Ectodermal cell (in vitro differentiated cells): ENCODE measurements around the gene ABCA4.

Experiments
- H3K27ac ChIP-seq: 2 replicates; pipeline ENCODE4 v1.7.0; 2013; ENCODE audit warnings: mild to moderate bottlenecking, low read depth, low read length; ENCODE audit not compliant: insufficient read depth, poor library complexity, severe bottlenecking
- H3K27me3 ChIP-seq: 2 replicates; pipeline ENCODE4 v1.7.0; 2013; ENCODE audit warnings: mild to moderate bottlenecking, low read length; ENCODE audit not compliant: insufficient read depth, control insufficient read depth, poor library complexity, severe bottlenecking
- H3K36me3 ChIP-seq: one replicate; pipeline ENCODE4 v1.7.0; 2013; ENCODE audit warnings: low read length; ENCODE audit not compliant: control insufficient read depth, insufficient read depth
- H3K4me1 ChIP-seq: one replicate; pipeline ENCODE4 v1.7.0; 2013; ENCODE audit warnings: low read length; ENCODE audit not compliant: control insufficient read depth, insufficient read depth
- H3K4me3 ChIP-seq: 2 replicates; pipeline ENCODE4 v1.7.0; 2013; ENCODE audit warnings: low read depth, low read length, control low read depth; ENCODE audit not compliant: insufficient read depth
- H3K9me3 ChIP-seq: 2 replicates; pipeline ENCODE4 v1.7.0; 2013; ENCODE audit warnings: mild to moderate bottlenecking, low read length, moderate library complexity; ENCODE audit not compliant: control insufficient read depth
- WGBS, 2 experiments: methylation state at CpG; one replicate each; pipeline ENCODE4 v1.1.7; 2013; ENCODE audit warnings: missing lambda C conversion rate in 2 of 2; 5-methylcytosine and 5-hydroxymethylcytosine counted together

Gene ABCA4

DNA sequence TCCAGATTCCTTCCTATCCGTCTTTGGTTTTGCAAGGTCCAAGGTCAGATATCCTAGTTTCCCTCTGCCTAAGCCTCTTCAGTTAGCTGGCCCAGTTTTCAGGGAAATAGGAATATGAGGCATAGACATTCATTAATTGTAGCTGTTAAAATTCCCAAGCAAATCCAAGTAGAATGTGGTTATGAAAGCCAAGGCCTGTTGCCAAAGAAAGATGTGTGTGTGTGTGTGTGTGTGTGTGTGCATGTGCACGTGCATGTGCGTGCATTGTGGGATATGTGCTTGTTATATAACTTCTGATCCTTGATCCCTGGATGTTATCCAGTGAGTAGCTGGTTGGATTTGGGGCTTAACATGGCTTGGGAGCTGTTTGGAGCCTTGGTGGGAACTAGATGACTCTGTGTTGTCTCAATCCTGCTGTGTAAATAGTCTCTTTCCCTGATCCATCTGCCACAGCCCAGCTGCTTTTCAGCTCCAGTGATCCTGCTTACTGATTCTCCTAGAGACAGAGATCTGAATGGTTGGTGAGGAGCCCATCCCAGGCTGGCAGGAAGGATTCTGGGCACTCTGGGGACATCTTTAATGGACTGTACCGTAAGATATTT lies 141.1 kb downstream of the ABCA4 start:
- Histone ChIP-seq H3K27ac (no peak overlapping the region), H3K4me3 (no peak overlapping the region), H3K36me3 (no peaks in the 10 kb centered on the region), H3K27me3 (no peaks in the 10 kb centered on the region), H3K9me3 (no peaks in the 10 kb centered on the region), H3K4me1 (no peaks in the 10 kb centered on the region)
- WGBS, 2 experiments = 86 to 92% methylated on average over 4 of the region's 4 CpGs

DNA sequence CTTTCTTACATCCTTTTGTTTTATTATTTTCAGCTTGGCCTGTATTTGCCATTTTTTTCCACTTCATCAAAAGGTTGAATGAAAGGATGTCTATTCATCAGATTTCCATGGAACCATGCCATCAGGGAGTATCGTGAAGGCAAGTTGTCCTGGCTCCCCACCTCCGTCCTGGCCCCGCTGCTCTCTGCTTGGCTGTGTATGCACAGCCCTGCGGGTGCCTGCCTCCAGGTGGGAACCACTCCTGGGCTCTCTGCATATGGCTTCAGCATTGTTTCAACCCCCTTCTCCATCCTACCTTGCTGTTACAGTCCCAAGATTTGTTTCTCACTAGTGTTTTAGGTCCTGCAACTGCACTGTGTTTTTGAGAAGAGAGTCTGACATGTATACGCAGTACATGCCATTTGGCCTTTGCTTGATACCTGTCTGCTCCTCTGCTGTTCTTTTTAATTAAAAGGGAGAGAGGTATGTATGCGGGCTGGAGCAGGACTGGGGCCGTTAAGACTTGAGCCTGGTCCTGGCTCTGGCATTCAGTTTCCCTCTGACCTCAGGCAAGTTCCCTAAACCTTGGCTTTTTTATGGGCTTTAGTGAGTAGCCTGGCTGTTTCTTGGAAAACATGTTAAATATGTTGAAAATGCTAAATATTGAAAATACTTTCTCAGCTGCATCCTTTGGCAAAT lies 141.8 kb downstream of the ABCA4 start:
- no peak overlapping the region for H3K4me3 ChIP-seq
- no peaks in the 10 kb centered on the region for H3K36me3 ChIP-seq
- 83 to 85% methylated on average over 7 of the region's 7 CpGs for WGBS, 2 experiments
- H3K4me1 ChIP-seq = no peaks in the 10 kb centered on the region
- H3K27ac ChIP-seq = no peak overlapping the region
- H3K9me3 ChIP-seq = no peaks in the 10 kb centered on the region
- H3K27me3 ChIP-seq = no peaks in the 10 kb centered on the region

DNA sequence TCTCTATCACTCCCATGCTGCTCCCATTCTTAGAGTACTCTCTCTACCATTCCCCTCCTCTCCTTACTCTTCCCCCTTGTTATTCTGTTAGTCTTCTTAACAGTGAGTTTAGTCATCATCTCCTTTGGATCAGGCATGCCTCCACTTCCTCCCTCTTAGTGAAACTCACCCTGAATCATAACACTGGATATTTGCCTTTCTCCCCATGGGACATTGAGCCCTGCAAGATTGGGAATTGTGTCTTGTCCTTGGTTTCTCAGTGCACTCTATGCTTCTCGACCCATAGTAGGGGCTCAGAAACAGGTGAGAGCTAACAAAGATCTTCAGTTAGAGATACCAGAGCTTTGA lies 143.4 kb downstream of the ABCA4 start:
- Histone ChIP-seq H3K27me3 (no peaks in the 10 kb centered on the region), H3K9me3 (no peaks in the 10 kb centered on the region), H3K27ac (no peak overlapping the region), H3K4me1 (no peaks in the 10 kb centered on the region), H3K4me3 (no peak overlapping the region), H3K36me3 (no peaks in the 10 kb centered on the region)
- WGBS, 2 experiments = 79 to 98% methylated on average over 1 of the region's 1 CpG

- Histone ChIP-seq H3K27me3 (no peaks in the 10 kb centered on the region), H3K4me1 (no peaks in the 10 kb centered on the region), H3K4me3 (no peak overlapping the region)
These were observed 144.0 kb downstream of the ABCA4 start for GRCh38 chr1:93976711-93977597.

DNA sequence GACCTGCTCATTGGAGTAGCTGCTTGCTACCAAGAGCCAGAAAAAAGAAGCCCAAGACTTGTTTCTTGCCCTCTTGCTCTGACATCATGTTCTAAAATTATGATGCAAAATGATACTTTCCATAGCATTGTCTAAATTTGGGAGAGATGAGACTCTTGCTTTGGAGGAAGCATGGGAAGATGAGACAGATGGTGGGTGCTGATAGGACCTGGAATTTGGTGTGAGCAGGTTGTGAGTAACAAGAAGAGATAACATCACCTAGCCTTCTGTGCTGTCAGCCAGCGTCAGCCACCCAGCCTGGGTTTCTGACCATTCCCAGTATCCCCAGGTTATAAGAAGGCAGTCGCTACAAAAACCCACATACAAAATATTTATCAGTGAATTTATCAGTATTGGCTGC lies 144.7 kb downstream of the ABCA4 start:
- WGBS, 2 experiments = 83 to 94% methylated on average over 1 to 2 of the region's 2 CpGs
- no peaks in the 10 kb centered on the region for H3K27me3 ChIP-seq
- no peaks in the 10 kb centered on the region for H3K36me3 ChIP-seq
- H3K4me1 ChIP-seq = no peaks in the 10 kb centered on the region
- no peak overlapping the region for H3K4me3 ChIP-seq
- no peaks in the 10 kb centered on the region for H3K9me3 ChIP-seq
- H3K27ac ChIP-seq = no peak overlapping the region

More at GRCh38 chr1:93976711-93977597, 144.0 kb downstream of the ABCA4 start:
- Histone ChIP-seq H3K9me3 (no peaks in the 10 kb centered on the region), H3K36me3 (no peaks in the 10 kb centered on the region), H3K27ac (no peak overlapping the region)

DNA sequence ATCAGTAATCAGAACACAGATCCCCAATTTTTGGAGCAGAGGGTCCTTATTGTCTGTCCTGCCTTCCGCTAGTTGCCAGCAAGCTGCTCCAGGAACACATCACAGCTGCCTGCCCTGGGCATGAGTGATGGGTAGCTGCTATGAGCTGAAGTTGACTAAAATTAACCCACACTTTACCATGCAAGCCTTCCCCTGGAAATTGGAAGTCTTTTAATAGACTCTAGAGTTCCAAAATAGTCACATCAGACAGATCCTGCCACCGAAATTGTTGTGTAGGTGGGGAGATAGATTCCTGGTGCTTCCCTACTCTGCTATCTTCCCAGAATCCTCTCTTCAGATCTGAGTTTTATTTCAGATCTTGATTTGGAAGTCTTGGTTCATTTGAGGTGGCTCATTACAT lies 148.6 kb downstream of the ABCA4 start:
- Histone ChIP-seq H3K4me3 (no peak overlapping the region), H3K4me1 (no peaks in the 10 kb centered on the region), H3K36me3 (no peaks in the 10 kb centered on the region), H3K27me3 (no peaks in the 10 kb centered on the region), H3K27ac (no peak overlapping the region), H3K9me3 (no peaks in the 10 kb centered on the region)
- 82 to 88% methylated on average over 1 to 2 of the region's 2 CpGs for WGBS, 2 experiments

DNA sequence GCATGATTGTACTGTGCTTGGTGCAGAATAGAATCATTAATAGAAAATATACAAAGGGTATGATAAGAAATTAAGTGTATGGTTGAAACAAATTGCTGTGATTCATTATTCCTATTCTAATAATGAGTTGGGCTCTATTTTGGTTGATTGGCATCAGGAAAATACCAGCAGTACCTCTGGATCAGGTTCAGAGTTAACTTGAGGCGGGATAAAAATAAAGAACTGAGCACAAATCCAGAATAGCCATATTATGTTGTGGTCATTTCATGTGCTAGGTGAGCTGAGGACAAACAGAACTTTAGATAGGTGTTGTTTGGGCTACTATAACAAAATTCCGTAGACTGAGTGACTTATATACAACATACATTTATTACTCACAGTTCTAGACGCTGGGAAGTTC lies 151.1 kb downstream of the ABCA4 start:
- Histone ChIP-seq H3K27me3 (no peaks in the 10 kb centered on the region), H3K4me1 (no peaks in the 10 kb centered on the region), H3K9me3 (no peaks in the 10 kb centered on the region), H3K4me3 (no peak overlapping the region), H3K27ac (no peak overlapping the region), H3K36me3 (no peaks in the 10 kb centered on the region)
- 93 to 96% methylated on average over 3 of the region's 3 CpGs for WGBS, 2 experiments

GRCh38 chr1:93969371-93969770 lies 151.6 kb downstream of the ABCA4 start:
- Histone ChIP-seq H3K4me1 (no peaks in the 10 kb centered on the region), H3K9me3 (no peaks in the 10 kb centered on the region), H3K27ac (no peak overlapping the region), H3K36me3 (no peaks in the 10 kb centered on the region), H3K4me3 (no peak overlapping the region), H3K27me3 (no peaks in the 10 kb centered on the region)
- 91 to 97% methylated on average over 2 of the region's 2 CpGs for WGBS, 2 experiments

DNA sequence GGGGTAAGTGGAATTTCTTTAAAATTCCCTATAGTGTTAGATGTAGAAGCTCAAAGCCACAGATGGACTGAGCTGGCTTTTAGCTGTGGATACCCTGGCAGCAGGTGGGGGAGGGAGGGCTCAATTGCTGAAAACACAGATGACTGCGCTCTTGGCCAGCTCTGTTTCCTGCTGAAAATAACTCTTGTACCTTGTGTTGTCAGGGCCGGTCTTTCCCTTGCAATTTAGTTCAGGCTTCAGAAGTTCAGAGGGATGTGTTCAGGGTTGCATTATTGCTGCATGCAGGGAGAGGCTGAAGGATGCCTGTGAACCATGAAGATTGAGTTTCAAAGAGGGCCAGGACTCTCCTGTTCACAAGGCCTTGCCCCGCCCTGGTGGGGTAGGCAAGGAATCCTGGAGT lies 153.6 kb downstream of the ABCA4 start:
- Histone ChIP-seq H3K27me3 (no peaks in the 10 kb centered on the region), H3K4me3 (no peak overlapping the region), H3K9me3 (no peaks in the 10 kb centered on the region), H3K27ac (no peak overlapping the region), H3K4me1 (no peaks in the 10 kb centered on the region), H3K36me3 (no peaks in the 10 kb centered on the region)
- WGBS, 2 experiments = 91 to 96% methylated on average over 3 of the region's 3 CpGs

GRCh38 chr1:93965888-93966287 lies 155.1 kb downstream of the ABCA4 start:
- no peaks in the 10 kb centered on the region for H3K4me1 ChIP-seq
- no peak overlapping the region for H3K27ac ChIP-seq
- H3K36me3 ChIP-seq = no peaks in the 10 kb centered on the region
- no peak overlapping the region for H3K4me3 ChIP-seq
- H3K27me3 ChIP-seq = no peaks in the 10 kb centered on the region
- no peaks in the 10 kb centered on the region for H3K9me3 ChIP-seq
- WGBS, 2 experiments = 94 to 99% methylated on average over 2 of the region's 2 CpGs
